ENCODE results near the gene NR1H4. TPM values are rescaled to one million over a fixed set of nuclear protein-coding genes. Genes with fewer than 3 reads are reported as not detected.

Gene NR1H4
- total RNA-seq, 4 donors from 2014 or later = 0.13 TPM; not detected in 3

DNA sequence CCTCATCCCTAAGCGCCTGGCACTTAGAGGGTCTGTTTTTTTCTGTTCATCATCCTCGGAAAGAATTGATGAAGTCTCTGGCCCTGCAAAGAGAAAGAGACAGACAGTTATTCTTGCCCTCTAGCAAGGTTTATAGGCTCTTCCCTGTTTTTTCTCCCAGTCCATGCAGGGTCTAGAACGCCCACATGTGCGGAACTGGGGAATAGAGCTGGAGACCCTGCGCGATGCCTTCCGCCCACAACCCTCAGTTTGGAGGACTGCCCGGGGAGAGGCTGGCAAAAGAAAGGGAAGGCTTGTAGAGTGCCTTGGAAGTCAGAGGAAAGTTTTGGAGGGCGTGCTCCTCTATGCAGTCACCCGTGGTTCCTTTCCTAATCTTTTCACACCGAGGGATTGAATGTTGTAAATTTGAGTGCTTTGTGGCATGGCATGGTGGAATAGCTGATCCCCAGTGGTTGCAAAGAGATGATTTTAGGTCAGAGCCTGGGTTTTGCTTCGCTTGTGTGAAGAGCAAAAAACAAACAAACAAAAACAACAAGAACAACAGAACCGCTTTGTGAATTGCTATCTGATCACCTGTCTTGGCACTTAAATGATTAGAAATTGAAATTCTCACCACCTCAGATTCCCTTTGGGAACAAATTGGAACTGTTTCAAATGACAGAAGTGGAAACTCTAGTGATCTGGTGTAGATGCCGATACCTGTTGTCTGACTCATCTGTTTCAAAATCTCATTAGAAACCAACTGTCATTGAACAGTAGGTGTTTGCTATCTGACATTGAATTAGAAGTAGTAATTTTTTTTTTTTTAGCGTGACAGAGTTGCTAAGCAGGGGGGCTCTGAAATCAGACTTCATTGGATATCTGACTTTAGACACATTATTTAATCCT is 100.8 kb downstream of the NR1H4 start:
- Histone ChIP-seq H3K4me1 (peaks cover 10 to 20% (median 18%) of the 10 kb centered on the region in 4 donors), H3K27ac (replicated peaks in 1 of 4) (peak overlapping the region; percentile 57 to 75 (median 64)), H3K4me3 (peak overlapping the region; percentile 53 to 70 (median 64)), H3K27me3 (peaks cover 0 to 8% (median 0%) of the 10 kb centered on the region in 4 donors), H3K36me3 (no peaks in the 10 kb centered on the region), H3K9me3 (no peaks in the 10 kb centered on the region)
- DNase-seq (ENCODE audit: extremely low spot score) = no peak
- WGBS = 13% methylated on average over 14 of the region's 15 CpGs
- no peak for TF ChIP-seq POLR2AphosphoS5 (IDR thresholded peaks at IDR 0.05)
- TF ChIP-seq, protein P1, sequence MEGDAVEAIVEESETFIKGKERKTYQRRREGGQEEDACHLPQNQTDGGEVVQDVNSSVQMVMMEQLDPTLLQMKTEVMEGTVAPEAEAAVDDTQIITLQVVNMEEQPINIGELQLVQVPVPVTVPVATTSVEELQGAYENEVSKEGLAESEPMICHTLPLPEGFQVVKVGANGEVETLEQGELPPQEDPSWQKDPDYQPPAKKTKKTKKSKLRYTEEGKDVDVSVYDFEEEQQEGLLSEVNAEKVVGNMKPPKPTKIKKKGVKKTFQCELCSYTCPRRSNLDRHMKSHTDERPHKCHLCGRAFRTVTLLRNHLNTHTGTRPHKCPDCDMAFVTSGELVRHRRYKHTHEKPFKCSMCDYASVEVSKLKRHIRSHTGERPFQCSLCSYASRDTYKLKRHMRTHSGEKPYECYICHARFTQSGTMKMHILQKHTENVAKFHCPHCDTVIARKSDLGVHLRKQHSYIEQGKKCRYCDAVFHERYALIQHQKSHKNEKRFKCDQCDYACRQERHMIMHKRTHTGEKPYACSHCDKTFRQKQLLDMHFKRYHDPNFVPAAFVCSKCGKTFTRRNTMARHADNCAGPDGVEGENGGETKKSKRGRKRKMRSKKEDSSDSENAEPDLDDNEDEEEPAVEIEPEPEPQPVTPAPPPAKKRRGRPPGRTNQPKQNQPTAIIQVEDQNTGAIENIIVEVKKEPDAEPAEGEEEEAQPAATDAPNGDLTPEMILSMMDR (IDR thresholded peaks at IDR 0.05) = no peak
- no peak for TF ChIP-seq POLR2A (IDR thresholded peaks at IDR 0.05; ENCODE audit: low read depth)
- TF ChIP-seq EP300 (IDR thresholded peaks at IDR 0.05) = no peak
- intact Hi-C loops (cut with DNase I) = no loop called here

DNA sequence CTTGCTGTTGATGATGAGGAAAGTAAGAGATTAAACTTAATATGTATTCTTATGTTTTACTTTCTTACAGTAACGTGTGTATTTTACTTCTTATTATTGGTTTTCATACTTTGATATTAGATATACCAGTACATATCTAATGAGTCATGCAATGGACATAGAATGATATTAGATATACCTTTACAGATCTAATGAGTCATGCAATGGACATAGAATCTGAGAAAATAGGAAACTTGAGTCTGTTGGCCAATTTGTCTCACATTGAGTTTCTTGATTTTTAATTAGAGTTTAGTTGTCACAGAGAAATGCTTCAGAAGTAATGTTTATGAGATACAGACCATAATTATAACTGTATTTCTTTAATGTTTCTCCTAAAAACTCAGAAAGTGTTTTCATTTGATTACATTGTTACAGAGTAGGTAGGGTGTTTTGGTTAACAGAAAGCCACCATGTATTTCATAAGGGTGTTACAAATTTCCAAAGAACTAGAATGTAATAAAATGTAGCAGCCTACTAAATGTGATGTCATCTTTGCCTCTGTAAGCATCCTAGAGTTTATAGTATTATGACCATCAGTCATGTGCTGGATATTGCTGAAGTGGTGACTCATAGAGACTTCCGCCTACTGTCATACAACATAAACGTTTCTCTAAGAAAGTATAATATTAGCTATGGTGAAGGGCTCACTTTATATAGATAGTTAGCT is 102.8 kb downstream of the NR1H4 start:
- Histone ChIP-seq H3K4me3 (no peak overlapping the region), H3K27me3 (peaks cover 0 to 8% (median 0%) of the 10 kb centered on the region in 4 donors), H3K9me3 (no peaks in the 10 kb centered on the region), H3K27ac (replicated peaks in 1 of 4) (no peak overlapping the region), H3K36me3 (no peaks in the 10 kb centered on the region), H3K4me1 (peaks cover 10 to 20% (median 18%) of the 10 kb centered on the region in 4 donors)
- intact Hi-C loops (cut with DNase I) = no loop called here
- TF ChIP-seq, protein P1 (IDR thresholded peaks at IDR 0.05) = no peak
- no peak for TF ChIP-seq POLR2AphosphoS5 (IDR thresholded peaks at IDR 0.05)
- no peak for TF ChIP-seq EP300 (IDR thresholded peaks at IDR 0.05)
- no peak for DNase-seq (ENCODE audit: extremely low spot score)
- WGBS = 62% methylated on average over 3 of the region's 3 CpGs

DNA sequence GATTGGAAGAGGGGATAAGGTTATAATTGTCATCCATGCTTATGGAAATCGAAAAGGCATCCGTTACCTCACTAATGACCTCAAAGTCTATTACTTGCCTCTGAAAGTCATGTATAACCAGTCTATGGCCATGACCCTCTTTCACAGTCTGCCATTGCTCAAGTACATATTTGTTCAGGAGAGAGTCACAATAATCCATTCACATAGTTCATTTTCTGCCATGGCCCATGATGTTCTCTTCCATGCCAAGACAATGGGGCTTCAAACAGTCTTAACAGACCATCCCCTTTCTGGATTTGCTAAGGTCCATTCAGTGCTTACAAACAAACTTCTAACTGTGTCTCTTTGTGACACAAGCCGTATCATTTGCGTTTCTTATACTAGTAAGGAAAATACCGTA is 105.3 kb downstream of the NR1H4 start:
- peaks cover 0 to 8% (median 0%) of the 10 kb centered on the region in 4 donors for H3K27me3 ChIP-seq
- peaks cover 8 to 12% (median 11%) of the 10 kb centered on the region in 4 donors for H3K4me1 ChIP-seq
- H3K36me3 ChIP-seq = no peaks in the 10 kb centered on the region
- H3K27ac ChIP-seq (replicated peaks in 1 of 4) = no peak overlapping the region
- no peak overlapping the region for H3K4me3 ChIP-seq
- TF ChIP-seq POLR2A (IDR thresholded peaks at IDR 0.05; ENCODE audit: low read depth) (no peak), POLR2AphosphoS5 (IDR thresholded peaks at IDR 0.05) (no peak), EP300 (IDR thresholded peaks at IDR 0.05) (no peak)
- TF ChIP-seq, protein P1 (IDR thresholded peaks at IDR 0.05) = no peak
- 97% methylated on average over 5 of the region's 5 CpGs for WGBS
- intact Hi-C loops (cut with DNase I) = no loop called here
- no peaks in the 10 kb centered on the region for H3K9me3 ChIP-seq
- DNase-seq (ENCODE audit: extremely low spot score) = no peak

DNA sequence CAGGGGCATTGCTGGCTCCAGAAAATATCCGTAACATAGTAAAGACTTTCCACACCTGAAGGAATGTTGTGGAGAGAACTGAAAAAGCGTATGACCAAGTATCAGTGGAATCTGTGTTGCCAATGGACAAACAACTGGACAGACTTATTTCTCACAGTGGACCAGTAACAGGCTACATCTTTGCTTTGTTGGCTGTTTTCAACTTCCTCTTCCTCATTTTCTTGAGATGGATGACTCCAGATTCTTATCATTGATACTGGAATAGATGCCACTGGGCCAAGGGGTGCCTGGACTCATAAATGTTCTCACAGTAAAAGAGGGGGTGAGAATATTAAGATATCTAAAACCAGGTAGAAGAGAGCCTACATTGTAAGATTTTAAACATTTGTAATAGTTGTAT is 106.2 kb downstream of the NR1H4 start:
- Histone ChIP-seq H3K9me3 (no peaks in the 10 kb centered on the region), H3K4me3 (no peak overlapping the region), H3K36me3 (no peaks in the 10 kb centered on the region), H3K4me1 (peaks cover 0 to 2% (median 1%) of the 10 kb centered on the region in 4 donors), H3K27me3 (peaks cover 0 to 8% (median 0%) of the 10 kb centered on the region in 4 donors), H3K27ac (replicated peaks in 1 of 4) (no peak overlapping the region)
- no peak for TF ChIP-seq POLR2A (IDR thresholded peaks at IDR 0.05; ENCODE audit: low read depth)
- no peak for TF ChIP-seq EP300 (IDR thresholded peaks at IDR 0.05)
- TF ChIP-seq POLR2AphosphoS5 (IDR thresholded peaks at IDR 0.05) = no peak
- TF ChIP-seq, protein P1 (IDR thresholded peaks at IDR 0.05) = no peak
- WGBS = 71% methylated on average over 2 of the region's 2 CpGs
- intact Hi-C loops (cut with DNase I) = no loop called here
- no peak for DNase-seq (ENCODE audit: extremely low spot score)
